ENCODE data around the gene CNTN5.

Gene CNTN5

GRCh38 chr11:99640671-99641070 is 619.9 kb downstream of the CNTN5 start:
- DNase-seq: no peak

GRCh38 chr11:99645934-99646333 is 625.2 kb downstream of the CNTN5 start:
- DNase-seq: no peak

- no peak for DNase-seq
Measured at GRCh38 chr11:99670067-99670676, 649.4 kb downstream of the CNTN5 start.

GRCh38 chr11:99671808-99672409 is 651.2 kb downstream of the CNTN5 start:
- no peak for DNase-seq

- DNase-seq: no peak
Measured at GRCh38 chr11:99676292-99676691, 655.5 kb downstream of the CNTN5 start.

- no peak for DNase-seq
Measured at GRCh38 chr11:99682171-99682570, 661.4 kb downstream of the CNTN5 start.

- DNase-seq: no peak
Measured at GRCh38 chr11:99682646-99683045, 661.9 kb downstream of the CNTN5 start.

GRCh38 chr11:99683933-99684332 is 663.2 kb downstream of the CNTN5 start:
- DNase-seq: no peak

GRCh38 chr11:99686838-99687237 is 666.1 kb downstream of the CNTN5 start:
- DNase-seq: no peak

GRCh38 chr11:99687320-99687719 is 666.6 kb downstream of the CNTN5 start:
- DNase-seq: peak; percentile 1

- DNase-seq: peak; percentile 50
Measured at GRCh38 chr11:99693941-99694492, 673.3 kb downstream of the CNTN5 start.

GRCh38 chr11:99695106-99695505 is 674.4 kb downstream of the CNTN5 start:
- DNase-seq: no peak

GRCh38 chr11:99706848-99707247 is 686.1 kb downstream of the CNTN5 start:
- no peak for DNase-seq

- DNase-seq: no peak
Measured at GRCh38 chr11:99708928-99709672, 688.4 kb downstream of the CNTN5 start.

GRCh38 chr11:99716302-99716701 is 695.6 kb downstream of the CNTN5 start:
- DNase-seq: no peak

GRCh38 chr11:99718291-99718690 is 697.5 kb downstream of the CNTN5 start:
- DNase-seq: no peak

- peak; percentile 15 for DNase-seq
Measured at GRCh38 chr11:99739464-99740089, 718.8 kb downstream of the CNTN5 start.

GRCh38 chr11:99742501-99742900 is 721.8 kb downstream of the CNTN5 start:
- DNase-seq: no peak

- DNase-seq: no peak
Measured at GRCh38 chr11:99759787-99760186, 739.0 kb downstream of the CNTN5 start.

- DNase-seq: no peak
Measured at GRCh38 chr11:99766811-99767210, 746.1 kb downstream of the CNTN5 start.

GRCh38 chr11:99773646-99774045 is 752.9 kb downstream of the CNTN5 start:
- peak; percentile 0 for DNase-seq

GRCh38 chr11:99781074-99781473 is 760.3 kb downstream of the CNTN5 start:
- no peak for DNase-seq

GRCh38 chr11:99791354-99791753 is 770.6 kb downstream of the CNTN5 start:
- no peak for DNase-seq
